Gastroesophageal sphincter (tissue), 3 donors: ENCODE results near the gene NANOS2.

ENCODE experiments used
- EP300 ChIP-seq: sonication (generic); formaldehyde crosslinking; IDR thresholded peaks from one replicate; pipeline ENCODE4 v1.6.1; 2017; ENCODE audit warnings: antibody characterized with exemption, mild to moderate bottlenecking
- POLR2A ChIP-seq, 2 donors: fragments of 450-650 bp; IDR thresholded peaks; one replicate each; pipeline ENCODE4 v1.6.1; 2017; ENCODE audit warnings: antibody characterized with exemption in 2 of 2, mild to moderate bottlenecking in 2 of 2, moderate library complexity in 1 of 2
- POLR2AphosphoS5 ChIP-seq: sonication (generic); formaldehyde crosslinking; IDR thresholded peaks from one replicate; pipeline ENCODE4 v1.6.1; 2017; ENCODE audit warnings: antibody characterized with exemption
- TF ChIP-seq, protein P1 (sequence below), 4 experiments: fragments of 200-600 bp in 2 of 4; fragments of 450-650 bp in 2 of 4; sonication (generic) in 1 of 4; IDR thresholded peaks; one replicate each; pipeline ENCODE4 v1.5.1; 2017 to 2019; ENCODE audit warnings: antibody characterized with exemption in 4 of 4, mild to moderate bottlenecking in 2 of 4, moderate library complexity in 2 of 4

- TF ChIP-seq, protein P1, sequence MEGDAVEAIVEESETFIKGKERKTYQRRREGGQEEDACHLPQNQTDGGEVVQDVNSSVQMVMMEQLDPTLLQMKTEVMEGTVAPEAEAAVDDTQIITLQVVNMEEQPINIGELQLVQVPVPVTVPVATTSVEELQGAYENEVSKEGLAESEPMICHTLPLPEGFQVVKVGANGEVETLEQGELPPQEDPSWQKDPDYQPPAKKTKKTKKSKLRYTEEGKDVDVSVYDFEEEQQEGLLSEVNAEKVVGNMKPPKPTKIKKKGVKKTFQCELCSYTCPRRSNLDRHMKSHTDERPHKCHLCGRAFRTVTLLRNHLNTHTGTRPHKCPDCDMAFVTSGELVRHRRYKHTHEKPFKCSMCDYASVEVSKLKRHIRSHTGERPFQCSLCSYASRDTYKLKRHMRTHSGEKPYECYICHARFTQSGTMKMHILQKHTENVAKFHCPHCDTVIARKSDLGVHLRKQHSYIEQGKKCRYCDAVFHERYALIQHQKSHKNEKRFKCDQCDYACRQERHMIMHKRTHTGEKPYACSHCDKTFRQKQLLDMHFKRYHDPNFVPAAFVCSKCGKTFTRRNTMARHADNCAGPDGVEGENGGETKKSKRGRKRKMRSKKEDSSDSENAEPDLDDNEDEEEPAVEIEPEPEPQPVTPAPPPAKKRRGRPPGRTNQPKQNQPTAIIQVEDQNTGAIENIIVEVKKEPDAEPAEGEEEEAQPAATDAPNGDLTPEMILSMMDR (IDR thresholded peaks at IDR 0.05) = no peak
- TF ChIP-seq POLR2A (IDR thresholded peaks at IDR 0.05) (no peak), EP300 (no peak), POLR2AphosphoS5 (no peak)
Observed at GRCh38 chr19:45947926-45948325, 33.3 kb upstream of the NANOS2 start.
